ENCODE measurements around the gene GLP1R. TPM values are rescaled to one million over a fixed set of nuclear protein-coding genes. Genes with fewer than 3 reads are reported as not detected.

GLP1R gene
- total RNA-seq, 1 experiment from 2014 or later, result 10.2 TPM

- Mint-ChIP-seq H3K36me3 (ENCODE audit: insufficient read depth, unreplicated experiment) (peaks cover 9% of the 10 kb centered on the region), H3K4me3 (ENCODE audit: low read depth, unreplicated experiment) (no peak overlapping the region), H3K9me3 (ENCODE audit: low read depth, unreplicated experiment) (no peaks in the 10 kb centered on the region), H3K27ac (ENCODE audit: unreplicated experiment) (no peak overlapping the region), H3K27me3 (ENCODE audit: unreplicated experiment) (no peaks in the 10 kb centered on the region), H3K4me1 (ENCODE audit: low read depth, unreplicated experiment) (peaks cover 8% of the 10 kb centered on the region)
- intact Hi-C loops (cut with micrococcal nuclease; ENCODE audit: unreplicated experiment), result no loop called here
- no peak for DNase-seq
- CTCF ChIA-PET, result no interaction called here
- TF ChIP-seq, protein P1, sequence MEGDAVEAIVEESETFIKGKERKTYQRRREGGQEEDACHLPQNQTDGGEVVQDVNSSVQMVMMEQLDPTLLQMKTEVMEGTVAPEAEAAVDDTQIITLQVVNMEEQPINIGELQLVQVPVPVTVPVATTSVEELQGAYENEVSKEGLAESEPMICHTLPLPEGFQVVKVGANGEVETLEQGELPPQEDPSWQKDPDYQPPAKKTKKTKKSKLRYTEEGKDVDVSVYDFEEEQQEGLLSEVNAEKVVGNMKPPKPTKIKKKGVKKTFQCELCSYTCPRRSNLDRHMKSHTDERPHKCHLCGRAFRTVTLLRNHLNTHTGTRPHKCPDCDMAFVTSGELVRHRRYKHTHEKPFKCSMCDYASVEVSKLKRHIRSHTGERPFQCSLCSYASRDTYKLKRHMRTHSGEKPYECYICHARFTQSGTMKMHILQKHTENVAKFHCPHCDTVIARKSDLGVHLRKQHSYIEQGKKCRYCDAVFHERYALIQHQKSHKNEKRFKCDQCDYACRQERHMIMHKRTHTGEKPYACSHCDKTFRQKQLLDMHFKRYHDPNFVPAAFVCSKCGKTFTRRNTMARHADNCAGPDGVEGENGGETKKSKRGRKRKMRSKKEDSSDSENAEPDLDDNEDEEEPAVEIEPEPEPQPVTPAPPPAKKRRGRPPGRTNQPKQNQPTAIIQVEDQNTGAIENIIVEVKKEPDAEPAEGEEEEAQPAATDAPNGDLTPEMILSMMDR (IDR thresholded peaks at IDR 0.05; ENCODE audit: unreplicated experiment), result no peak
- BruUV-seq (replicated peaks), result no TSS peak
Observed at GRCh38 chr6:39108041-39108839, 59.7 kb downstream of the GLP1R start.

GRCh38 chr6:39111280-39111679 lies 62.7 kb downstream of the GLP1R start:
- no peak overlapping the region for H3K4me3 Mint-ChIP-seq (ENCODE audit: low read depth, unreplicated experiment)
- CTCF ChIA-PET, result no interaction called here

GRCh38 chr6:39113788-39114187 lies 65.2 kb downstream of the GLP1R start:
- H3K27ac Mint-ChIP-seq (ENCODE audit: unreplicated experiment), result peak overlapping the region; percentile 86
- H3K27me3 Mint-ChIP-seq (ENCODE audit: unreplicated experiment), result no peaks in the 10 kb centered on the region
- H3K36me3 Mint-ChIP-seq (ENCODE audit: insufficient read depth, unreplicated experiment), result peaks cover 18% of the 10 kb centered on the region
- TF ChIP-seq, protein P1 (IDR thresholded peaks at IDR 0.05; ENCODE audit: unreplicated experiment), result no peak
- H3K4me3 Mint-ChIP-seq (ENCODE audit: low read depth, unreplicated experiment), result peak overlapping the region; percentile 99
- no peaks in the 10 kb centered on the region for H3K9me3 Mint-ChIP-seq (ENCODE audit: low read depth, unreplicated experiment)
- no peak for DNase-seq
- H3K4me1 Mint-ChIP-seq (ENCODE audit: low read depth, unreplicated experiment), result peaks cover 8% of the 10 kb centered on the region
- BruUV-seq (replicated peaks), result TSS peak; percentile 40
- intact Hi-C loops (cut with micrococcal nuclease; ENCODE audit: unreplicated experiment), result no loop called here
- CTCF ChIA-PET, result no interaction called here

More at GRCh38 chr6:39111280-39111679, 62.7 kb downstream of the GLP1R start:
- Mint-ChIP-seq H3K27ac (ENCODE audit: unreplicated experiment) (no peak overlapping the region), H3K36me3 (ENCODE audit: insufficient read depth, unreplicated experiment) (peaks cover 18% of the 10 kb centered on the region), H3K4me1 (ENCODE audit: low read depth, unreplicated experiment) (peaks cover 8% of the 10 kb centered on the region), H3K27me3 (ENCODE audit: unreplicated experiment) (no peaks in the 10 kb centered on the region), H3K9me3 (ENCODE audit: low read depth, unreplicated experiment) (no peaks in the 10 kb centered on the region)
- TF ChIP-seq, protein P1 (IDR thresholded peaks at IDR 0.05; ENCODE audit: unreplicated experiment), result no peak
- no TSS peak for BruUV-seq (replicated peaks)
- no peak for DNase-seq
- intact Hi-C loops (cut with micrococcal nuclease; ENCODE audit: unreplicated experiment), result no loop called here

DNA sequence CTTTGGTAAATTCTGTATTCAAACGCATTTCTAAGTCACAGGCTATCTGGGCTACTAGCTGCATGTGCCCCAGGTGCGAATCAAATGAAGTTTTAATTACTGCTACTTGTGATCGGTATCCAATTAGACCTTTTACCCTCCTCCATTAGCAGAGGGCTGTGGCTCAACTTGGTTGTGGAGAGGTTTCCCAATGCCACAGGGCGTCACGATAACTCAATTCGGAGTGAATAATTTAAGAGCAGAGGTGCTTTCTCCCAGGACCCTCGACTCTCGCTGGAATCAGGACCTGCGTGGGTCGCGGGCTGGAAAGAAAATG lies 65.8 kb downstream of the GLP1R start:
- no TSS peak for BruUV-seq (replicated peaks)
- no peak for DNase-seq
- peak overlapping the region; percentile 99 for H3K4me3 Mint-ChIP-seq (ENCODE audit: low read depth, unreplicated experiment)
- CTCF ChIA-PET, result interaction anchor here (0.8 to 1.1 kb wide), 3 partner anchors 61 to 411 kb away, joined by 3 to 4 read pairs (median 3); no protein-coding TSS in a partner anchor
- TF ChIP-seq, protein P1 (IDR thresholded peaks at IDR 0.05; ENCODE audit: unreplicated experiment), result no peak
- peaks cover 8% of the 10 kb centered on the region for H3K4me1 Mint-ChIP-seq (ENCODE audit: low read depth, unreplicated experiment)
- peaks cover 18% of the 10 kb centered on the region for H3K36me3 Mint-ChIP-seq (ENCODE audit: insufficient read depth, unreplicated experiment)
- intact Hi-C loops (cut with micrococcal nuclease; ENCODE audit: unreplicated experiment), result no loop called here
- H3K9me3 Mint-ChIP-seq (ENCODE audit: low read depth, unreplicated experiment), result no peaks in the 10 kb centered on the region
- H3K27ac Mint-ChIP-seq (ENCODE audit: unreplicated experiment), result peak overlapping the region; percentile 86
- no peaks in the 10 kb centered on the region for H3K27me3 Mint-ChIP-seq (ENCODE audit: unreplicated experiment)
